HCEC 1CT (cell line): ENCODE measurements around the gene PYGO2.
A peak's percentile ranks its signal among the peaks of the same experiment; 100 is the strongest.
"Not testable (repeated sequence)": the region's sequence is repeated elsewhere in the genome, so short reads cannot be mapped to it uniquely, and the experiment has no call there.

Experiments used
- DNase-seq: peaks from one replicate; pipeline ENCODE4 v3.0.0-alpha.2; 2017

Gene PYGO2

DNA sequence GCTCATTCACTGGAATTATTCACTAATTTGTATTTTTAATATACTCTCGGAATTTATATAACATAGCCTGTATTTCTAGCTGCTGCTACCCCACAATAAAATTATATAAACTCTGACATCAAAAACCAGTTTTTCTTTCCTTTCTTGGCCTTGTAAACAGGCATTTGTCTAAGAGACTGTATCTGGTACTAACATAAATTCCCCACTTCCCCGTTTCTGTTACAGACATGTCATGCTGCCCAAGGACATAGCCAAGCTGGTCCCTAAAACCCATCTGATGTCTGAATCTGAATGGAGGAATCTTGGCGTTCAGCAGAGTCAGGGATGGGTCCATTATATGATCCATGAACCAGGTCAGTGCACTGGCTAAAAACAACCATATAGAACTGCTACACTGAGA lies 16.2 kb upstream of the PYGO2 start:
- not testable (repeated sequence) for DNase-seq

DNA sequence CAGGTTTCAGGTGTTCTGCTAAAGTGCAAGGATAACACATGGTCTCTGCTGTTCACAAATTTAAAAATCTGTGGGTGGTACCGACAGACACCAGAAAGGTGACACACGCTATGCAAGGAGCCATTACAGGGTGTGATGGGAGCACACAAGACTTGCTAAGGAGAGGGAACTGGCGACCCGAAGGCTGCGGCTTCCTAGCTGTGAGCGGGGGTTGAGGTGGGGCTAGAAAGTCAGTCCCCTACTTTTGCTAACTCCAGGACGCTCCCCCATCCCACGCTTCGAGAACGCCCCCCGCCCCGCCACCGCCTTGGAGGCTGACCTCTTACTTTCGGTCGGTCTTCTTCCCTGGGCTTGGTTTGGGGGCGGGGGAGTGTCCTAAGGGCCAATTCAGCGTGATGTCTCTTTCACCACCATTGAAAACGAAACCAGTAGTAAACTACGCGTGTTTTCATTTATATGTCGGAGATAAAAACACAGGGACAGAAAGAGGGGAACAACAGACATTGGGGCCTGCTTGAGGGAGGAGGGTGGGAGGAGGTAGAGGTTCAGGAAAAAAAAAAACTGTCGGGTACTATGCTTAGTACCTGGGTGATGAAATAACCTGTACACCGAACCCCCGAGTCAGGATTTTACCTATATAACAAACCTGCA lies 14.0 kb upstream of the PYGO2 start:
- DNase-seq = peak; percentile 44

DNA sequence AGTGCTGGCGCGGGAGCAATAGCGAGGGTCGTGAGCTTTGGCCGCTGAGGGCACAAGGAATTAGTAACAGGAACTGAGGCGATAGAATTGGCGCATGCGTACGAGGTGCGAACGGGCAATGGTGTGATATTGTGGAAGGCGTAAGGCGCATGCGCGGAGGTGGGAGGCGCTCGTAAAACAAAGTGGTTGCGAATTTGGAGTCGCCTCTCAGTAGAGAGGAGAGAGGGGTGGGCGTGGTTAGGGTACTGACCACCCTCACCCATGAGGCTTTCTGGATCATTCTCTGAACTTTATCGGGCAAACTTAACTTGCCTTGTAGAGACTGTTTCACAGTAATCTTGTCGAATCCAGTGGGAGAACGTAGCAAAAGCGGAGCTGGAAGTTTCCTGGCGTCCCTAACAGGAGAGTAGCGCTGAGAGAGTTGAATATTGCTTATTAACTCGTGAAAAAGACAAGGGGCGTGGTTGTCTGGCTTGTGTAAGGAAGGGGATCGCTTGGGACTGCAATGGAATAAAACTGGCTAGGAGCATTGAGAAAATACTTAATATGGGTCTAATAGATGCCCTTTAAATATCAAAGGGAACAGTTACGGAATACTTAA lies 13.3 kb upstream of the PYGO2 start:
- peak; percentile 93 for DNase-seq

DNA sequence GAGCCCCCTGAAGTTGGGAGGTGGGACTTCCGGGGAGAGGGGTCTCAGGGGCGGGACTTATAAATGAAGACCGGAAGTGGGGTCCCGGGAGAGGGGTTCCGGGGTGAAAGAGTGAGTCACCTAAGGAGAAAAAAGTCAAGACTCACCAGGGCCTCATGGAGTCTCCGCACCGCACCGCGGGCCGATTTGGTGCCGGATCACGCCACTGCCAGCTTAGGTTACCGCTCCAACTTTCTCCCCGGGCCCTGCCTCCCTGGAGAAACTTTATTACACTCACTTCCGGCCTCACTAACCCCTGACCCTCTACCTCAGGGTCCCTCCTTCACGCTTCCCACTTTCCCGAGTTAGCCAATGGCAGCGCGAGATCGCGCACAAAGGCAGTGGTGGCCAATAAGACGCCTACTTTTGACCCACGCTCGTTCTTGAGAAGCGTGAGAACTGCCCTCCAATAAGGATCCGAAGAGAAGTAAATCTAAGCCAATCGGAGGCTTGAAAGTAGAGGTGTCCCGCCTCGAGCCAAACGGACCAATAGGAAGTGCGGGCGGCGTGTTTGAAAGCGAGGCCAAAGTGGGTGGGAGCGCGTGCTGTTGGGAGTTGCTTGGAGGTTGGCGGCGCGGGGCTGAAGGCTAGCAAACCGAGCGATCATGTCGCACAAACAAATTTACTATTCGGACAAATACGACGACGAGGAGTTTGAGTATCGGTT lies 12.7 kb upstream of the PYGO2 start, which contains the start of gene CKS1B:
Gene CKS1B (plus strand): TSS at position 580 of the 706 bp plus-strand sequence. CDS start 65 bp downstream, at position 645.
- DNase-seq = peak; percentile 100

DNA sequence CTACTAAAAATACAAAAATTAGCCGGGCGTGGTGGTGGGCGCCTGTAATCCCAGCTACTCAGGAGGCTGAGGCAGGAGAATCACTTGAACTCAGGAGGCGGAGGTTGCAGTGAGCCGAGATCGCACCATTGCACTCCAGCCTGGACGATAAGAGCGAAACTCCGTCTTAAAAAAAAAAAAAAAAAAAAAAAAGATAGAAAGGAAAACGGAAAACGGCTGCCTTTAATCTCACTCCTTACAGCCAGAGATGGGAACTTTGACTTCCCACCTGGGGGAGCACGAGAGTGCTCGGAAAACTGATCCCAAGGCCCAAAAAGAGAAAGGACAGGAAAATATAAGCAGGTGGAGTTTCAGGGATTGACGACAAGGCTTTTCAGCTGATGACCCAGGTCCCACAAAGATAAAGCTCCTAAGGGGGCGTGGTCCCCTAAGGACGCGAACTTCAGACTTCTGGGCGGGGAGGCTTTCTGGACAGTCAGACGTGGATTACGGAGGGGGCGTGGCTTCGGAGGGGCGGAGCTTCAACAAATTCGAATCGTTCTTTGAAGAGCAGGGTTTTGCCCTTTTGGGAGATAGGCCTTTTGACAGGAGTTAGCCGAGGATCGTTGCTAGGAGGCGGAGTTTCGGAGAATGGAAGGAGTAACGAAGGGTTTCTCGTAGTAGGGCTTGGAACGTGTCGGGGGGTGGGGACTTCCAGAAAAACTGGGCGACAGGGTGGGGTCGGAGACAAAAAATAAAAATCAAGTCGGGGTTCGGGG lies 11.9 kb upstream of the PYGO2 start:
- peak; percentile 96 for DNase-seq

DNA sequence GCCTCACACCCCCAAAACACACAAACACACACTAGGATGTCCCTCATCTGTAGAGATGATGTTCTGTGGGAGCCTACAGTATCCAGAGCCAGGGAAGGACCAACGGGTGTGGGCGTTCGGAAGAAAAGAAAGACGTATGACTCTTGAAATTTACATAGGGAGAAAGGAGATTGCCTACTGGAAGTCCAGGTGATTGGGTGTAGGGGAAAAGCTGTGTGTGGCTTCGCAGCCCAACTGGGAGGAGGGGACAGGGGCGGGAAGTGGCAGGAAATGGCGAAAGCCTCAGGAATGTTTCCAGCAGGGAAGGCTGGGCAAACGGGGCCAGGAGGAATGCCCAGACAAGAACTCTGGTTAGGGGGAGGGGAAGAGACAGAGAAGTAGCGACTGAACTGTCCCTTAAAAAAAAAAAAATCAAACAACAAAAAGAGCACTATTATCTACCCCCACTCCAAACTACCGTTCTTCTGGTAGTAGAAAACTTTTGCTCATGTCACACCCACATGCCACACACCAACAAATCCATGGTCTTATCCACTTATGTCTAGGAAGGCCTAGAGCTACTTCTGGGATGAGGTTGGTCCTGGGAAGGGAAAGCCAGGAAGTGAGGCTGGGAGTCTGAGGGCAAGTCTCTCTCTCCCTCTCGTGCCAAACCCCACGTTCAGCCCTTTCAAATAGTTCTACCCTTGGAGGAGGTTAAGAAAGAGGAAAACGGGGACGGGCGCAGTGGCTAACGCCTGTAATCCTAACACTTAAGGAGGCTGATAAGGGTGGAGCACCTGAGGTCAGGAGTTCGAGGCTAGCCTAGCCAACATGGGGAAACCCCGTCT lies 11.1 kb upstream of the PYGO2 start:
- DNase-seq = peak; percentile 95

DNA sequence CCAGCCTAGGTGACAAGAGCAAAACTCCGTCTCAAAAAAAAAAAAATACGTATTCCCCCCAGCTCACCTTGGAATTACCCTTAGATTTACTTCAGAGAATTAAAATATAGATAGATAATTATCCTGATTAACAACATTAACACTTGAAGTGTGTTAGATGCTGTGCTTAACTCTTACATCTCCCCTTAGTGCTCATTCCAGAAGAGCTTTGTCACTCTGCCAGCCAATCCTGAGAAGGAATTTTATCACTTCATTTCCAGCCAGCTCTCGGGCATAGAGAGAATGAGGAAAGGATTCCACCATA lies 10.6 kb upstream of the PYGO2 start:
- DNase-seq = no peak

DNA sequence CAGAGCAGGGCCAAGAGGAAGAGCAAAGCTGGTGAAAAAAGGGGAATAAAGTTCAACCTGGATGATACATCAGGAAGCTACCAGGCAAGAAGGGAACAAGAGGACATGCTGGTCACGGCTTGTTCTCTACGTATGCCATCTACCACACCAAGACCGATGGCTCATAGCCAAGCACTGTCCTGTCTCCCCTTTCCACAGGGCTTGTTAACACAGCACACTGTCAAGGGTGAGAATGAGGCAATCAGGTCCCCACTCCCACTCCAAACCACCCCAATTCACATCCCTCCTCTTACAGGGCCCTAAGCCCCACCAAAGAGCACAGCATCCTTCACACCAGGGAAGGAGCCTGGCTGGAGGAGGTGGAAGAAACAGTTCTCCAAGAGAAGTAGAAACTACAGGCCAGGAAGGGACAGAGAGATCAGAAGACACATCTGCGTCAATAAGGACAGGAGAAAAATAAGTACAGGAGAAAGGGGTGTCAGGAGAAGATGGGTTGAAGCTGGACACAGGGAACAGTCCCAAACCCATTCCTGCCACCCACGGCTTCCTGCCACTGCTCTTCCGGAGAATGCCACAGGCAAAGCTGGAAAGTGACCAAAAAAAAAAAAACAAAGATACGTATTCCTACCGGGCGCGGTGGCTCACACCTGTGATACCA lies 9.9 kb upstream of the PYGO2 start:
- DNase-seq = no peak

DNA sequence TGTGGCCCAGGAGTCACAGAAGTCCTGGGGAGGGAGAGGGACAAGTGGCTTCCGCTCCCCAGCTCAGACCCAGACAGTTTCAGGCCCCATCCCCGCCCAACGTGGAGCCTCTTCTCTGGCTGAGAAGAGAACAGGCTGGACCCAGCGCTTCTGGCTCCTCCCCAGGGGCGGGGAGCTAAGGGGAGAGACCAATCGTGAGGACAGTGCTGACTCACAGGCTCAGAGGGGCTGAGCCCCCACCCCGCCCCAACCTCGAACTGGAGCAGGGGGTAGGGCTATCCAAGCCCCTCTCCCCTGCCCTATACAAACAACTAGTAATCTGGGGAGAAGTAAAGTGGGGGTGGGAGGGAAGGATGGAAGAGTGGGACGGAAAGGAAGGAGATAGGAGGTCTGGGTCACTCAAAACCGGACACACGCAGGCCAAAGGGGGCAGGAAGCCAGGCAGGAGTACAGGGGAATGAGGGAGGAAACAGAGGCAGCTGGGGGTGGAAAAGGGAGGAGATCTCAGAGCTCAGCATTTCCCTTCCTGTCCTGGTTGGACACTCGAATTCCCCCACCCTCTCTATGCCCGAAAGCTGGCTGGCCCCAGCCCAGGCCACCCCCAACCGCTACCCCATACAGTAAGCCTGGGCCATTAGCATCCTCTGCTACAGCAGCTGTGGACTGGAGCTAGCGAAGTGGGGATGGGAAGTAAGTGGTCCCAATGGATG lies 9.2 kb upstream of the PYGO2 start, which contains the start of gene SHC1:
Gene SHC1 (minus strand): TSS at position 117 of the 710 bp plus-strand sequence. CDS start 221 bp downstream, outside the sequence.
- peak; percentile 93 for DNase-seq

DNA sequence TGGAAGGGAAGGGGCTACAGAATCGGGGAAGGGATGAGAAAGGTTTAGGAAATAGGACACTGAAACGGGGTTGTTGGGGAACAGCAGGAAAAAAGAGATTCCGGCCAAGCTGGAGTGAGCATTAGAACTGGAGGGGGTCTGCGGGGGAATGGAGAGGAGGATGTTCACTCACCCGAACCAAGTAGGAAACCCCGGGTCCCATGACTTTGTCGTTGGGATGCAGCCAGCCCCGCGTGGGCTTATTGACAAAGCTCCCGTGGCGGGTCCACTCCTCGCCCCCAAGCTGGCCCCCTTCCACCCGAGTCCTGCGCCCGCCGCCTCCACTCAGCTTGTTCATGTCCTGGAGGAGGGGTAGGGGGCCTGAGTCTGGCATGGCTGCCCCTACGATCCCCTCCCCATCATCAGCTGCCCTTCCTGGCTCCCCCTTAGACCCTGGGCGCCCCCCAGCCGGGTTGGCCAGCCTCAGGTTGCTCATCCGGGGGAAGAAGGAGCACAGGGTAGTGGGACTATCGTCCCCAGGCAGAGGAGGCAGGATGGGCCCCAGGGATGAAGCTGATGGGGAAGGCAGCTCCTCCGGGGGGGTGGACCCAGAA lies 8.4 kb upstream of the PYGO2 start:
- DNase-seq = no peak

DNA sequence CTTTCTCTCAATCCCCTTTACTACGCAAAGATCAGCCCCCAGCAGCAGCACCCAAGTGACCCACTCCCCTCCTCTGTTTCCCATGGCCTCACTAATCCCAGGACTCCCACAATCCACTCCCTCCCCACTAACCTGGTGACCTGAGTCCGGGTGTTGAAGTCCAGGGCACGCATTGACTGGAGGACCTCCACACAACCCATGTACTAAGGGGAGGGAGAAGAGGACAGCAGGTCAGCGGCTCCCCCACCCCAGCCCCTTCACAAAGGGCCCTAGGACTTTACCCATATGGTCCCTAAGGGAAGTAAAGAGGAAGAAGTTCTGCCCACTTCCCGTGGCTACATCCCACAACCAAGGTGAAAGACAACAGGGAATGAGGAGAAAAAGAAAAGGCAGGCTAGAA lies 7.7 kb upstream of the PYGO2 start:
- no peak for DNase-seq

DNA sequence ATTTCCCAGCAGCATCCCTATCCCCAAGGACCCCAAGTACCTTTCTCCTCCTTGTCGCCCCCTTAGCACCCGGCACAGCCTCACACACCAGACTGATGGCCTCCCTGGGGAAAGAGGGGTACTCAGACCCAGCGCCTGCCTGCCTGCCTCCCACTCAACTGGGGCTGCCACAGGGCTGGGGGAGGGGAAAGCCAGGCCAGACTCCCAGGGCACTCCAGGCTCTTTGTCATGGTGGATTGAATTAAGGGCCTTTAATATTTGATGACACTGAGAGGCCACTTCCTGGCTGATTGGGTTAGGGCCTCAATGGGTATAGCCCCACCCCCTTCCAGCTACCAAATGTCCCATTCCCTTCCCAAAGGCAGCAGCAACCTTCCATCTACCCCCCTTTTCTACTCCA lies 7.1 kb upstream of the PYGO2 start:
- DNase-seq = no peak

DNA sequence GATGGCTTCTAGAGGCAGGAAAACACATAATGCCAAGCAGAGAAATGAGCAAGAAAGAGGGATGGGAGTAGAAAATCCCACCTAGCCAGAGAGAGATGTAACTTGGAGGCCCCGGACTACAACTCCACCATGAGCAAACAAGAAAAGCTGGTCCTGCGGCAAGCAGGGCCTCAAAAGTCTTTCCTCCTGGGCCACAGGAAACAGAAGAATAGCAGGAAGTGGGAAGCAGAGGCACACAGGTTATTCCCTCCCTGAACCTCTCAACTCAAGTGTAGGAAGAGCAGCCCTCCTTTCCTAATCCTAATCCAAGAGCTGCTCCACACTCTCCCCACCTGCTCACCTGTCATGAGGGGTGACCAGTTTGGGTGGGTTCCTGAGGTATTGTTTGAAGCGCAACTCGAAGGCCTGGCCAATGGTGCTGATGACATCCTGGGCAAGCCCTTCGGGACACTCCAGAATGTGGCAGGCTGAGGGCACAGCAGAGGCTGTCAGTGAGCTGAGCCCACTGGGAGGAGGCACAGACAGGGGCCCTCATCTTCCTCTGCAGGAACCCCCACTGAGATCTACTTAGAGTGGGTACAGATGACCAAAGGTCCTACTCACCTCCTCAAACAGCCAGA lies 5.9 kb upstream of the PYGO2 start:
- no peak for DNase-seq

DNA sequence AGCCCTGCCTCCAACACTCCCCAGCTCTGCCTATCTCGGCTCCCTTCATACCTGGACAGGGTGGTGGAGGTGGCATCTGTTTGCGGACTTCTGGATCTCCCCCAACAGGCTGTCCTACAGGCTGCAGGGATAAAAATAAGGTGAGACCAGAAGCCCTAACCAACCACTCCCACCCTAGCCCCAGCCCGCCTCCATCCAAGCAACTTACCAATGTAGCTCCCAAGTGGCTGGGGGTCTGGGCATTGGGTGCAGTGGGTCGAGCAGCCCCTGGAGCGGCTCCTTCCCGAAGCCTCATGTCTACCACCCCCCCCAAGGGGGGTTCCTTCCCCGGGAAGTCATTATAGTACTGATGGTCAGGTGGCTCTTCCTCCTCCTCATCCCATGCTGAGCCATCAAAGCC lies 4.5 kb upstream of the PYGO2 start:
- DNase-seq = no peak

DNA sequence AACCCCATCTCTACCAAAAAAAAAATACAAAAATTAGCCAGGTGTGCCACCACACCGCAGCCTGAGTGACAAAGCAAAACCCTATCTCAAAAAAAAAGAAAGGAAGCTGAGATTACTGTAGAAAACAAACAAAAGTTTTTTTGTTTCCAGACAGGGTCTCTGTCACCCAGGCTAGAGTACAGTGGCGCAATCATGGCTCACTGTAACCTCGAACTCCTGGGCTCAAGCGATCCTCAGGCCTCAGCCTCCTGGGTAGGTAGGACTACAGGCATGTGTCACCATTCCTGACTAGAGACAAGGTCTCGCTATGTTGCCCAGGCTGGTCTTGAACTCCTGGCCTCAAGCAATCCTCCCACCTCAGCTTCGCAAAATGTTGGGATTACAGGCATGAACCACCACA lies 2.8 kb upstream of the PYGO2 start:
- no peak for DNase-seq

DNA sequence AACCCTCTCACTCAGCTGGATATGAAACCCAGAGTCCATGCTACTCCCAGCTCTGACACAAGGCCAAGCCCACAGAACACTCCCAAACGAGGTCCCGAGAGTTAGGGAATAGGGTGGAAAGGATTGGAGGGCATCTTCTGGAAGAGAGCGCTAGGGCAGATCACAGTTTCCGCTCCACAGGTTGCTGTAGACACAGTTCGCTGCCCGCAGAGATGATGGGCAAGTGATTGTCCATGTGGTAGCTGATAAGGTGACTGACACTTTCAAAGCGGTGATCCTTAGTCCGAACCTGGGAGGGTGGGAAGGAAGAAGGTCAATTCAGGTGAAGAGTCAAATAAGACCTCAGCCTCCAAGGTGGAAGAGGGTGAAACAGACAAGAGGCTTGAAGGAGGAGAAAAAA lies 2.1 kb upstream of the PYGO2 start:
- DNase-seq = no peak

DNA sequence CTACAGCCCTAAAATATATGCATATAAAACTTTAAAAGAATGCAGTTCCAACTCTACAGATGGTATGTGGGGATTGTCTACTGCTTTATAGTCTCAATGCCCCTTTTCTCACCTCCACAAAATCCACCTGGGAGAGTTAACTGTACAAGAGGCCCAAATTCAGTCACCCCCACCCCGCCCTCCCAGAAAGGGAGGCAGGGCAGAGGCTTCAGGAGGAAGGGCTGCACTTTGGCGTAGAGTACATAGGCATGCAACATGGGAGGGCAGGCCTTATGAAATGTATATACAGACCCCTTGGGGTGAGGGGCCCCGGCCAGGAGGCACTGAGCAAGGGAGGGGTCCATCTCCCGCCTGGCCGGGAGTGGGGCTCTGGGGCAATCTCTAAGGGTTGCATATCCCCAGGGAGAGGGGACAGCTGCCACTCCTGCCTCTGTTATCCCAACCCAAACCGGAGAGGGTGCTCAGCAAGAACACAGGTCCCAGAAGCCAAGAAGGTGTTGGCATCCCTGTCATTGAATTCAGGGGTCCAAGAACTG lies 1.3 kb upstream of the PYGO2 start:
- DNase-seq = no peak

DNA sequence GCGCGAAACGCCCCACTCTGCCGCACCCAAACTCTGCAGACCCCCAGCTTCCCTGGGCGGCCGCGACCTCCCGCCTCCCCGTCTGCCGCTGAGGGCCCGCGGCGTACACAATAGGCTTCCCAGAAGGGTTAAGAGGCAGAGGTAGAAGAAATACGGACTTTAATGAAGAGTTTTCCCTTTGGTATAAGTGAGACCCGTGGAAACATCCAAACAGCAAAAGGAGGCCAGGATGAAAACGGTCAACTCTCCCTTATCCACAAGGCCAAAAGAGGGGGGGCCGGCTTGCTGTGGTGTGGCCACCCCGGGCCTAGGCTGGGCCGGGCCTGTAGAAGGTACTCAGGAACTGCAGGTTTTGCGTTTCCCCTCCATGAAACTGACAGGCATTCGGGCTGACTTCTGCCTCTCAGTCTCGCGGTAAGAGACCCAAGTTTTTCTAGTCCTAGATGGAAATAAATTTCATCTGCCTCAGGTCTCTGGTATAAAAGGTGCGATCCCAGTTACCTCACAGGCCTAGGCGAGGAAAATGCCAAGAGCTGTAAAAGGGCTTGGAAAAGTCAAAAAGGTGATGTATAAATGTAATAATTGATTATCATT lies 671 bp upstream of the PYGO2 start:
- no peak for DNase-seq

DNA sequence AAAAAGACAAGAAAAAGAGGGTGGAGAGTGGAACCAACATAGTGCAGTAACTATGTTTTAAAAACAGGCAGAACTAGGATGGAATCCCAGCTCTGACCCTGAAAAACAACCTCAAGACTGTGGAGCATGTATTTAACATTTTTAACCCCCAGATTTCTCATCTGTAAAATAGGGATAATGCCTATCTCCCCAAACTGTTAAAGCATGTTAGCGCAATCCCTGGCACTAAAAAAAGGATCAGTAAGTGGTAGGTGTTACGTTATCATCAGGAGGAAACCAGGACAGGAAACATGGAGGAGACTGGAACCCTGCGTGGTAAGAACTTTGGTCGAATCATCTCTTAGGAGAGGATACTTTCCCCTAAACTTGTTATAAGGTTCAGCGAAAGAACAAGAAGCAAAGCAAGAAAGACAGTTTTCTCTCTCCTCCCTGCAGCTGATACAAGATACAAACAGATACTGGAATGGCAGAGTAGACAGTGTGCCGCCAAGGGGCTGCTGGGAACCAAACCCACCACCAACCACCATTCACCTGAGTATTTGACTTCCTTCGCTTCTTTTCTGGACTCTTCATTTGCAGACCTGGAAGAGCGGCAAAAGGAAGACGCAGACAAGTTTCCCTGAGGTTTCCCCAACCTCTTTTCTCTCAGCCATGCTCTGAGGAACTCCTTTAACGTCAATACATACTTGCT lies 991 bp downstream of the PYGO2 start:
- no peak for DNase-seq
